ENCODE measurements around the gene SLC13A2.

The SLC13A2 gene

GRCh38 chr17:28536532-28537218, 63.2 kb downstream of the SLC13A2 start:
- DNase-seq (ENCODE audit: low spot score), result no peak

GRCh38 chr17:28537219-28537610, 63.8 kb downstream of the SLC13A2 start:
- DNase-seq (ENCODE audit: low spot score), result no peak

GRCh38 chr17:28538296-28538895, 65.0 kb downstream of the SLC13A2 start:
- DNase-seq (ENCODE audit: low spot score), result no peak

- DNase-seq (ENCODE audit: low spot score), result no peak
Observed at GRCh38 chr17:28540231-28540630, 66.8 kb downstream of the SLC13A2 start.

GRCh38 chr17:28541439-28541838, 68.0 kb downstream of the SLC13A2 start:
- DNase-seq (ENCODE audit: low spot score), result no peak

GRCh38 chr17:28544402-28545140, 71.1 kb downstream of the SLC13A2 start:
- DNase-seq (ENCODE audit: low spot score), result no peak

- DNase-seq (ENCODE audit: low spot score), result no peak
Observed at GRCh38 chr17:28545141-28545503, 71.7 kb downstream of the SLC13A2 start.

GRCh38 chr17:28545787-28546415, 72.5 kb downstream of the SLC13A2 start:
- DNase-seq (ENCODE audit: low spot score), result peak; percentile 29

GRCh38 chr17:28547096-28547622, 73.7 kb downstream of the SLC13A2 start:
- no peak for DNase-seq (ENCODE audit: low spot score)
